ENCODE data around the gene RABL3. TPM values are rescaled to one million over a fixed set of nuclear protein-coding genes. Genes with fewer than 3 reads are reported as not detected.

RABL3 gene
- total and polyA plus RNA-seq, 2 of the 13 experiments (the other 11 are each of a cell fraction or from before 2014, with no cell fraction given) = 4.8 to 31.9 TPM

DNA sequence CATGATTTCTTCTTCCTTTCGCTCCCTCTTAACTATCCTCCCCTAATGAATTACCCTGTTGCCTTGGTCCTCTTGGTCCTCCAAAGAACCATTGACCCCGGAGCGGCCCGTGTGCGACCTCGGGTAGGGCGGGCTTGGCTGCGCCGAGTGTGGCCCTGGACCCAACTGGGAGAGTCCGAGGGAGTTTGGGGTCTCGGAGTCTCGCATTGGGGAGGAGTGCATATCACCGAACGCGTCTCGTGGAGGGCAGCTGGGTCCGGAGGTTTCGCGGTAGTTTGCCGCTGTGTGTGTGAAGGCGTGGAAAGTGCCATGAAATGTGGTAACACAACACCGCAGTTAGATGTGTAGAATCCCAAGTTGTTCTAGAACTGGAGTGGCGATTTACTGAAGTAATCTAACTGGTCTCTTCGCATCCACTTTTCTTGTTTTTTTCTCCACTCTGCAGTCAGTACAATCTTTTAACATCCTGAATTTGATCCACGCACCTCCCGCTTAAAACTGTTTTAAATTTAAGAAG, 591 bp upstream of the RABL3 start (continued):
- TF ChIP-seq, protein P1, sequence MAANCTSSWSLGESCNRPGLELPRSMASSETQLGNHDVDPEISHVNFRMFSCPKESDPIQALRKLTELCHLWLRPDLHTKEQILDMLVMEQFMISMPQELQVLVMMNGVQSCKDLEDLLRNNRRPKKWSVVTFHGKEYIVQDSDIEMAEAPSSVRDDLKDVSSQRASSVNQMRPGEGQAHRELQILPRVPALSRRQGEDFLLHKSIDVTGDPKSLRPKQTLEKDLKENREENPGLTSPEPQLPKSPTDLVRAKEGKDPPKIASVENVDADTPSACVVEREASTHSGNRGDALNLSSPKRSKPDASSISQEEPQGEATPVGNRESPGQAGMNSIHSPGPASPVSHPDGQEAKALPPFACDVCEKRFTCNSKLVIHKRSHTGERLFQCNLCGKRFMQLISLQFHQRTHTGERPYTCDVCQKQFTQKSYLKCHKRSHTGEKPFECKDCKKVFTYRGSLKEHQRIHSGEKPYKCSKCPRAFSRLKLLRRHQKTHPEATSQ (CRISPR knock-in tag; IDR thresholded peaks at IDR 0.05; ENCODE audit: borderline replicate concordance) = no peak
- TF ChIP-seq GZF1 (CRISPR knock-in tag; IDR thresholded peaks at IDR 0.05) = no peak
- no peak for TF ChIP-seq MEIS1 (CRISPR knock-in tag; IDR thresholded peaks at IDR 0.05; ENCODE audit: borderline replicate concordance)
- no peak for TF ChIP-seq ZNF746 (CRISPR knock-in tag; IDR thresholded peaks at IDR 0.05)
- TF ChIP-seq, protein P2, sequence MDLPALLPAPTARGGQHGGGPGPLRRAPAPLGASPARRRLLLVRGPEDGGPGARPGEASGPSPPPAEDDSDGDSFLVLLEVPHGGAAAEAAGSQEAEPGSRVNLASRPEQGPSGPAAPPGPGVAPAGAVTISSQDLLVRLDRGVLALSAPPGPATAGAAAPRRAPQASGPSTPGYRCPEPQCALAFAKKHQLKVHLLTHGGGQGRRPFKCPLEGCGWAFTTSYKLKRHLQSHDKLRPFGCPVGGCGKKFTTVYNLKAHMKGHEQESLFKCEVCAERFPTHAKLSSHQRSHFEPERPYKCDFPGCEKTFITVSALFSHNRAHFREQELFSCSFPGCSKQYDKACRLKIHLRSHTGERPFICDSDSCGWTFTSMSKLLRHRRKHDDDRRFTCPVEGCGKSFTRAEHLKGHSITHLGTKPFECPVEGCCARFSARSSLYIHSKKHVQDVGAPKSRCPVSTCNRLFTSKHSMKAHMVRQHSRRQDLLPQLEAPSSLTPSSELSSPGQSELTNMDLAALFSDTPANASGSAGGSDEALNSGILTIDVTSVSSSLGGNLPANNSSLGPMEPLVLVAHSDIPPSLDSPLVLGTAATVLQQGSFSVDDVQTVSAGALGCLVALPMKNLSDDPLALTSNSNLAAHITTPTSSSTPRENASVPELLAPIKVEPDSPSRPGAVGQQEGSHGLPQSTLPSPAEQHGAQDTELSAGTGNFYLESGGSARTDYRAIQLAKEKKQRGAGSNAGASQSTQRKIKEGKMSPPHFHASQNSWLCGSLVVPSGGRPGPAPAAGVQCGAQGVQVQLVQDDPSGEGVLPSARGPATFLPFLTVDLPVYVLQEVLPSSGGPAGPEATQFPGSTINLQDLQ (CRISPR knock-in tag; IDR thresholded peaks at IDR 0.05) = no peak
- TF ChIP-seq ZNF230 (CRISPR knock-in tag; IDR thresholded peaks at IDR 0.05) = 0 out of 2 replicates have a peak, but pooled peaks have one; percentile 55
- TF ChIP-seq, protein P3, sequence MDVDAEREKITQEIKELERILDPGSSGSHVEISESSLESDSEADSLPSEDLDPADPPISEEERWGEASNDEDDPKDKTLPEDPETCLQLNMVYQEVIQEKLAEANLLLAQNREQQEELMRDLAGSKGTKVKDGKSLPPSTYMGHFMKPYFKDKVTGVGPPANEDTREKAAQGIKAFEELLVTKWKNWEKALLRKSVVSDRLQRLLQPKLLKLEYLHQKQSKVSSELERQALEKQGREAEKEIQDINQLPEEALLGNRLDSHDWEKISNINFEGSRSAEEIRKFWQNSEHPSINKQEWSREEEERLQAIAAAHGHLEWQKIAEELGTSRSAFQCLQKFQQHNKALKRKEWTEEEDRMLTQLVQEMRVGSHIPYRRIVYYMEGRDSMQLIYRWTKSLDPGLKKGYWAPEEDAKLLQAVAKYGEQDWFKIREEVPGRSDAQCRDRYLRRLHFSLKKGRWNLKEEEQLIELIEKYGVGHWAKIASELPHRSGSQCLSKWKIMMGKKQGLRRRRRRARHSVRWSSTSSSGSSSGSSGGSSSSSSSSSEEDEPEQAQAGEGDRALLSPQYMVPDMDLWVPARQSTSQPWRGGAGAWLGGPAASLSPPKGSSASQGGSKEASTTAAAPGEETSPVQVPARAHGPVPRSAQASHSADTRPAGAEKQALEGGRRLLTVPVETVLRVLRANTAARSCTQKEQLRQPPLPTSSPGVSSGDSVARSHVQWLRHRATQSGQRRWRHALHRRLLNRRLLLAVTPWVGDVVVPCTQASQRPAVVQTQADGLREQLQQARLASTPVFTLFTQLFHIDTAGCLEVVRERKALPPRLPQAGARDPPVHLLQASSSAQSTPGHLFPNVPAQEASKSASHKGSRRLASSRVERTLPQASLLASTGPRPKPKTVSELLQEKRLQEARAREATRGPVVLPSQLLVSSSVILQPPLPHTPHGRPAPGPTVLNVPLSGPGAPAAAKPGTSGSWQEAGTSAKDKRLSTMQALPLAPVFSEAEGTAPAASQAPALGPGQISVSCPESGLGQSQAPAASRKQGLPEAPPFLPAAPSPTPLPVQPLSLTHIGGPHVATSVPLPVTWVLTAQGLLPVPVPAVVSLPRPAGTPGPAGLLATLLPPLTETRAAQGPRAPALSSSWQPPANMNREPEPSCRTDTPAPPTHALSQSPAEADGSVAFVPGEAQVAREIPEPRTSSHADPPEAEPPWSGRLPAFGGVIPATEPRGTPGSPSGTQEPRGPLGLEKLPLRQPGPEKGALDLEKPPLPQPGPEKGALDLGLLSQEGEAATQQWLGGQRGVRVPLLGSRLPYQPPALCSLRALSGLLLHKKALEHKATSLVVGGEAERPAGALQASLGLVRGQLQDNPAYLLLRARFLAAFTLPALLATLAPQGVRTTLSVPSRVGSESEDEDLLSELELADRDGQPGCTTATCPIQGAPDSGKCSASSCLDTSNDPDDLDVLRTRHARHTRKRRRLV (CRISPR knock-in tag; IDR thresholded peaks at IDR 0.05) = no peak
- no peak for TF ChIP-seq ZNF766 (CRISPR knock-in tag; IDR thresholded peaks at IDR 0.05; ENCODE audit: borderline replicate concordance)
- TF ChIP-seq ZNF563 (CRISPR knock-in tag; IDR thresholded peaks at IDR 0.05) = no peak
- TF ChIP-seq STAT5B (CRISPR knock-in tag; IDR thresholded peaks at IDR 0.05) = no peak
- TF ChIP-seq, protein P4, sequence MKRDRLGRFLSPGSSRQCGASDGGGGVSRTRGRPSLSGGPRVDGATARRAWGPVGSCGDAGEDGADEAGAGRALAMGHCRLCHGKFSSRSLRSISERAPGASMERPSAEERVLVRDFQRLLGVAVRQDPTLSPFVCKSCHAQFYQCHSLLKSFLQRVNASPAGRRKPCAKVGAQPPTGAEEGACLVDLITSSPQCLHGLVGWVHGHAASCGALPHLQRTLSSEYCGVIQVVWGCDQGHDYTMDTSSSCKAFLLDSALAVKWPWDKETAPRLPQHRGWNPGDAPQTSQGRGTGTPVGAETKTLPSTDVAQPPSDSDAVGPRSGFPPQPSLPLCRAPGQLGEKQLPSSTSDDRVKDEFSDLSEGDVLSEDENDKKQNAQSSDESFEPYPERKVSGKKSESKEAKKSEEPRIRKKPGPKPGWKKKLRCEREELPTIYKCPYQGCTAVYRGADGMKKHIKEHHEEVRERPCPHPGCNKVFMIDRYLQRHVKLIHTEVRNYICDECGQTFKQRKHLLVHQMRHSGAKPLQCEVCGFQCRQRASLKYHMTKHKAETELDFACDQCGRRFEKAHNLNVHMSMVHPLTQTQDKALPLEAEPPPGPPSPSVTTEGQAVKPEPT (CRISPR knock-in tag; IDR thresholded peaks at IDR 0.05; ENCODE audit: low read depth) = no peak
- TF ChIP-seq HMG20A (CRISPR knock-in tag; IDR thresholded peaks at IDR 0.05; ENCODE audit: borderline replicate concordance) = no peak
- no peak for TF ChIP-seq TSC22D2 (CRISPR knock-in tag; IDR thresholded peaks at IDR 0.05; ENCODE audit: borderline replicate concordance)
- TF ChIP-seq, protein P5, sequence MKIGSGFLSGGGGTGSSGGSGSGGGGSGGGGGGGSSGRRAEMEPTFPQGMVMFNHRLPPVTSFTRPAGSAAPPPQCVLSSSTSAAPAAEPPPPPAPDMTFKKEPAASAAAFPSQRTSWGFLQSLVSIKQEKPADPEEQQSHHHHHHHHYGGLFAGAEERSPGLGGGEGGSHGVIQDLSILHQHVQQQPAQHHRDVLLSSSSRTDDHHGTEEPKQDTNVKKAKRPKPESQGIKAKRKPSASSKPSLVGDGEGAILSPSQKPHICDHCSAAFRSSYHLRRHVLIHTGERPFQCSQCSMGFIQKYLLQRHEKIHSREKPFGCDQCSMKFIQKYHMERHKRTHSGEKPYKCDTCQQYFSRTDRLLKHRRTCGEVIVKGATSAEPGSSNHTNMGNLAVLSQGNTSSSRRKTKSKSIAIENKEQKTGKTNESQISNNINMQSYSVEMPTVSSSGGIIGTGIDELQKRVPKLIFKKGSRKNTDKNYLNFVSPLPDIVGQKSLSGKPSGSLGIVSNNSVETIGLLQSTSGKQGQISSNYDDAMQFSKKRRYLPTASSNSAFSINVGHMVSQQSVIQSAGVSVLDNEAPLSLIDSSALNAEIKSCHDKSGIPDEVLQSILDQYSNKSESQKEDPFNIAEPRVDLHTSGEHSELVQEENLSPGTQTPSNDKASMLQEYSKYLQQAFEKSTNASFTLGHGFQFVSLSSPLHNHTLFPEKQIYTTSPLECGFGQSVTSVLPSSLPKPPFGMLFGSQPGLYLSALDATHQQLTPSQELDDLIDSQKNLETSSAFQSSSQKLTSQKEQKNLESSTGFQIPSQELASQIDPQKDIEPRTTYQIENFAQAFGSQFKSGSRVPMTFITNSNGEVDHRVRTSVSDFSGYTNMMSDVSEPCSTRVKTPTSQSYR (CRISPR knock-in tag; IDR thresholded peaks at IDR 0.05; ENCODE audit: borderline replicate concordance) = no peak
- no peak; the same call in 1 of the 2 replicates for TF ChIP-seq KDM5B (CRISPR knock-in tag; IDR thresholded peaks at IDR 0.05; ENCODE audit: borderline replicate concordance)

Data from HepG2 (cell line).